CD4-positive, alpha-beta T cell treated with Interleukin-17A for 4 hours (primary cell): ENCODE results near the gene F7.
"Not testable (repeated sequence)": the region's sequence is repeated elsewhere in the genome, so short reads cannot be mapped to it uniquely, and the experiment has no call there.

Experiments used
- DNase-seq: peaks from one replicate; pipeline ENCODE4 v3.0.0-alpha.2; 2020; ENCODE audit warnings: mixed read lengths

Gene F7

DNA sequence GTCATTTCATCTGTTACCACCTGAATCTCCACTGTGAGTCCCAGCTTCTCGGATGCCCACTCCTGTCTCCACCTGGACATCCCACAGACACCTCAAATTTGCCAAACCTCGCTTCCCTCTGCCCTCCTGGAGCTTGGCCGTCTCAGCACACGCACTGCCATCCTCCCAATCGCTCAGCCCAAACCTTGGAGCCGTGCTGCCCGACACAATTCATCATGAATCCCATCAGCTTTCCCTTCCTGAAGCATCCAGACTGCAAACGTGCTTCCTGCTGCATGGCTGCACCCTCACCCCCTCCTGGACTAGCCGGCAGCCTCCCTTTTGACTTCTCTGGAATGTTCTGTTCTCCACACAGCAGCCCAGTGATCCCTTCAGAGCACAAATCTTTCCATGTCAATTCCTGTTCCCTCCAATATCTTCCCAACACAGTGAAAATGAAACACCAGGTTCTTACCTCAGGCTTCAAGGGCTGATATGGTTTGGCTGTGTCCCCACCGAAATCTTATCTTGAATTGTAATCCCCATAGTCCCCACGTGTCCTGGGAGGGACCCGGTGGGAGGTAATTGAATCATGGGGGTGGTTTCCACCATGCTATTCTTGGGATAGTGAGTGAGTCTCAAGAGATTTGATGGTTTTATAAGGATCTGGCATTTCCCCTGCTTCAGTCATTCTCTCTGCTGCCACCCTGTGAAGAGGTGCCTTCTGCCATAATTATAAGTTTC lies 51.8 kb downstream of the F7 start:
- no peak for DNase-seq

DNA sequence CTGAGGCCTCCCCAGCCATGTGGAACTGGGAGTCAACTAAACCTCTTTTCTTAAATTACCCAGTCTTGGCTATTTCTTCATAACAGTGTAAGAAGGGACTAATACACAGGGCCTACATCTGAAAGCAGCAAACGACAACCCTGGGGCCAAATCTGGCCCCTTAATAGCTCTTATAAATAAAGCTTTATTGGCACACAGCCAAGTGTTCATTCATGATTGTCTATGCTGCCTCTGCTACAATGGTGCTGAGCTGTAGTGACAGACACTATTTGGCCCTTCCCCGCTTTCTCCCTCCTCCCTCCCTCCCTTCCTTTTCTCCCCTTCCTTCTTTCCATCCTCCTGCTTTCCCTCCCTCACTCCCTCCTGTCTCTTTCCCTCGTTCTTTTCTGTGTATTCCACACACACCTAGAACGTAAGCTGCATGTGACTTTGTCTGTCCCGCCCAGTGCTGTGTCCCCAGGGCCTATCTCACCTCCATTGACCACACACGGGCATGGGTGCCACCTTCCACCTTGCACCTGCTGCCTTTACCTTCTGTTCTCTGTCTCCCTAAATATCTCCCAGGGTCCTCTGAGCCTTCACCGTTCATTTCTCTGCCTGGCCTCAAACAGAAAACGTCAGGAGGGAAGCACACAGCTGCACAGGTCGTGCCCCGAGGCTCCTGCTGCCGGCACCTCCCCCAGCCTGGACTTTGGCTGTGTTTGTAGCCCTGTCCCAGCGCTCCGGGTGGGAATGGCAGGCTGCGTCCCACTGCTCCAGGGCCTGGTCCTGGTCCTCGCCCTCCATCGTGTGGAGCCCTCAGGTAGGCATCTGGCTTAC lies 52.5 kb downstream of the F7 start, which contains the start of gene PROZ:
Gene PROZ (plus strand): TSS at position 720 of the 819 bp plus-strand sequence. CDS start 13 bp downstream, at position 733.
- no peak for DNase-seq

- DNase-seq: no peak
Measured at GRCh38 chr13:113158946-113159345, 53.4 kb downstream of the F7 start.

DNA sequence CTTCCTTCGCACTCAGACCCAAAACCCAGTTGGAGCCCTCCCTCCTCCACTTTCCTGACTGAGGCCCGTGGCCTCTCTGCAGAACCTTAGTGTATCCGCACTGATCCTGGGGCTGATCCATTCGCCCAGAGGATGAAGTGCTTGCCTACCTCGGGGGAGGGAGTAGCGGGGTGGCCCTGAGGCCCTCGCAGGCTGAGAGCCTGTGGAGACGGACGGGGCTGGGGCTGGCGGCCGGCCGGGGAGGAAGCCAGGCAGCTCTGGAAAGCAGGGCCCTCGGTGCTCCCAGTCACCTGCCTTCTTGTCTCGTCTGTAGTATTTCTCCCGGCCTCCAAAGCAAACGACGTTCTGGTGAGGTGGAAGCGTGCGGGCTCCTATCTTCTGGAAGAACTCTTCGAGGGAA lies 54.1 kb downstream of the F7 start:
- no peak for DNase-seq

- no peak for DNase-seq
Measured at GRCh38 chr13:113160983-113161382, 55.4 kb downstream of the F7 start.

DNA sequence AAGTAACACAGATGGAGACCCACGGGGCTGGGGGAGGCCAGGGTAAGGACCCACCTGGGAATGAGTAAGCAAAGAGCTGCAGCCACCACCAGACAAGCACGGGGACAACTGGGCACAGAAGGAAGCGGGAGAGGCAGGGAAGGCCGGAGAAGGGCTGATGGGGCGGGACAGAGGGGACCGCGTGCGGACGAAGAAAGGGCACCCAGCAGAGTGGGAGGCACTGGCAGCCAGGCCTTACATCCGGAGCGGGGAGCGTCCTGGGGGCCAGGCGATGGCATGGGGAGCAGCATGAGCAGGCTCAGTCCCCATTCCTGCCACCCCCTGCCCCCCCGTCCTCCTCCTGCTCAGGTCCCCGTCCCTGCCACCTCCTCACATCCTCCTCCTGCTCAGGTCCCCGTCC lies 55.8 kb downstream of the F7 start:
- DNase-seq: no peak

- not testable (repeated sequence) for DNase-seq
Measured at GRCh38 chr13:113161975-113162374, 56.4 kb downstream of the F7 start.

- peak; percentile 28 for DNase-seq
Measured at GRCh38 chr13:113162783-113163685, 57.4 kb downstream of the F7 start.

GRCh38 chr13:113164492-113164891 lies 58.9 kb downstream of the F7 start:
- no peak for DNase-seq

DNA sequence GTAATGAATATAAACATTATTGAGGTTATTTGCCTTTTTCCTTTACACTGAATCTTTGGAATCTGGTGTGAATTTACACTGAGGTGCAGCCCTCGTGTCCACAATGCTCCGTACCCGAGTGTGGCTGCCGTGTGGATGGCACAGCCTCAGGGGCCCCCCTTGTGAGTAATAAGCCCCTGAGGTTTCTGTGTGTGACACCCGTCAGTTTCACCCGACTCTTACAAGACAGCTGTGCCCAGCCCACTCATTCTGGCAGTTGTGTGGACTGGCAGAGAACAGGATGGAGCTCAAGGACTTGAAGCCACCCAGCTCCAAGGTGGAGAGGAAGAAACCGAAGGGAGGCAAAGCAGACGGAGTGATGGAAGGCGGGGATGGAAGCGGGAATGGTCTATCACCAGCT lies 60.7 kb downstream of the F7 start:
- DNase-seq: no peak

DNA sequence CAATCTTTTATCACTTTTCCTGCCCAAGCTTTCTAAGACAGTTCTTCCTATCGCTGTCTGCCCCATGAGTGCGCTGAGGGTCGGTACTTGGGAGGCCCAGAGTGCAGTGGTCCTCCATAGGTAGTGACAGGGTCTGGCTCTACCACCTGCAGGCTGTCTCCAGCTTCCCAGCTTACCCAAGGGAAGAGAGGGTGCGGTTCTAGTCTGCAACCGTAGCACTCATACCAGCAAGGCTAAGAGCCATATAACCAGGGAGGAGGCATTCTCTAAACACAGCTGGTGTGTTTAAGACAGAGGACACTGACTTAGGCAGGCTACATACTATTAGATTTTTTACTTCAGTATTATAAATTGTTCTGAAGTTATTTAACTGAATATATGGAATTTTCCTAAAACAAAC lies 61.1 kb downstream of the F7 start:
- DNase-seq: no peak

- no peak for DNase-seq
Measured at GRCh38 chr13:113167155-113167554, 61.6 kb downstream of the F7 start.

- DNase-seq: no peak
Measured at GRCh38 chr13:113167575-113167974, 62.0 kb downstream of the F7 start.

- no peak for DNase-seq
Measured at GRCh38 chr13:113168211-113168610, 62.6 kb downstream of the F7 start.

- DNase-seq: no peak
Measured at GRCh38 chr13:113169277-113170272, 64.0 kb downstream of the F7 start.
